OCI-LY7 (cell line): ENCODE results near the gene GSG1L. TPM values are rescaled to one million over a fixed set of nuclear protein-coding genes. Genes with fewer than 3 reads are reported as not detected.

Source experiments
- BruUV-seq: library from RNA; stranded (reverse); fragments of 400-500 nt; replicated peaks from 2 replicates; lab custom pipeline; 2021; lab: Mats Ljungman, UMichigan
- CTCF ChIA-PET: fragments of 300-600 bp; sonication (Branson Sonifier 250); formaldehyde crosslinking; loops from one replicate; lab custom pipeline; 2022; ENCODE audit warnings: antibody characterized with exemption; ENCODE audit not compliant: unreplicated experiment; lab: Charles Lee
- POLR2A ChIA-PET: fragments of 300-600 bp; sonication (Branson Sonifier 250); formaldehyde crosslinking; loops from one replicate; lab custom pipeline; 2022; ENCODE audit warnings: antibody characterized with exemption; lab: Charles Lee
- DNase-seq: peaks from one replicate; pipeline ENCODE4 v3.0.0-alpha.2; 2015; ENCODE audit warnings: low spot score
- H2AFZ ChIP-seq: fragments of 200-600 bp; sonication (generic), shearing (Covaris generic); 2 replicates; pipeline ENCODE4 v1.6.1; 2014; ENCODE audit warnings: mild to moderate bottlenecking, antibody characterized with exemption, low read length, moderate library complexity
- H3K27ac ChIP-seq: fragments of 200-600 bp; sonication (generic); 2 replicates; pipeline ENCODE4 v1.5.1; 2014; ENCODE audit warnings: mixed run types, low read depth, mild to moderate bottlenecking, moderate library complexity, low read length, inconsistent platforms; ENCODE audit not compliant: poor library complexity, severe bottlenecking
- H3K36me3 ChIP-seq: fragments of 200-600 bp; sonication (generic); 2 replicates; pipeline ENCODE4 v1.6.1; 2014; ENCODE audit warnings: mild to moderate bottlenecking, antibody characterized with exemption, low read length, moderate library complexity, mixed read lengths; ENCODE audit not compliant: insufficient read depth
- H3K4me1 ChIP-seq: fragments of 200-600 bp; sonication (generic); 2 replicates; pipeline ENCODE4 v1.5.1; 2014; ENCODE audit warnings: mild to moderate bottlenecking, low read length; ENCODE audit not compliant: insufficient read depth, poor library complexity, severe bottlenecking
- H3K4me2 ChIP-seq: fragments of 200-600 bp; sonication (generic); 2 replicates; pipeline ENCODE4 v1.6.1; 2014; ENCODE audit warnings: mild to moderate bottlenecking, low read length
- H3K4me3 ChIP-seq: fragments of 200-600 bp; sonication (generic); 2 replicates; pipeline ENCODE4 v1.5.1; 2014; ENCODE audit warnings: mild to moderate bottlenecking, low read depth, low read length; ENCODE audit not compliant: poor library complexity, severe bottlenecking
- H3K79me2 ChIP-seq: fragments of 200-600 bp; sonication (generic); 2 replicates; pipeline ENCODE4 v1.6.1; 2016; ENCODE audit warnings: low read depth, mild to moderate bottlenecking, low read length, moderate library complexity, mixed read lengths; ENCODE audit not compliant: insufficient read depth
- H3K9me2 ChIP-seq: fragments of 200-600 bp; sonication (generic); 2 replicates; pipeline ENCODE4 v1.6.1; 2016; ENCODE audit warnings: mild to moderate bottlenecking, low read length, mixed read lengths; ENCODE audit not compliant: insufficient read depth
- H3K9me3 ChIP-seq: fragments of 200-600 bp; sonication (generic); 2 replicates; pipeline ENCODE4 v1.6.1; 2014; ENCODE audit warnings: mild to moderate bottlenecking, mixed run types, low read length, mixed read lengths
- H4K20me1 ChIP-seq: fragments of 200-600 bp; sonication (generic); 2 replicates; pipeline ENCODE4 v1.6.1; 2014; ENCODE audit warnings: mild to moderate bottlenecking, antibody characterized with exemption, low read length, moderate library complexity, mixed read lengths; ENCODE audit not compliant: insufficient read depth
- EZH2phosphoT487 ChIP-seq: fragments of 200-600 bp; sonication (generic); IDR thresholded peaks from 2 replicates; pipeline ENCODE4 v1.6.1; 2018; ENCODE audit warnings: low read depth, borderline replicate concordance, mild to moderate bottlenecking, mixed run types, antibody characterized with exemption, low read length, moderate library complexity, mixed read lengths
- intact Hi-C: fragments of 100-400 bp; cut with micrococcal nuclease; formaldehyde crosslinking; loops from one replicate; pipeline ENCODE4 v1.10.0; 2022; ENCODE audit not compliant: unreplicated experiment
- total RNA-seq, 2 experiments: library from RNA; depleted of rRNA in 1 of 2; stranded (reverse); fragments of >200 nt in 1 of 2; shearing (Covaris generic) in 1 of 2; gene quantifications; 2 replicates each; pipeline ENCODE4 v1.2.3, GENCODE V29; 2014 to 2022
- TF ChIP-seq, protein P1 (sequence below): fragments of 200-600 bp; sonication (generic); conservative IDR thresholded peaks from 2 replicates; pipeline ENCODE4 v1.5.1; 2014; ENCODE audit warnings: mild to moderate bottlenecking, antibody characterized with exemption, low read length, moderate library complexity, mixed read lengths

Gene GSG1L
- total RNA-seq, 2 experiments from 2014 or later = not detected

DNA sequence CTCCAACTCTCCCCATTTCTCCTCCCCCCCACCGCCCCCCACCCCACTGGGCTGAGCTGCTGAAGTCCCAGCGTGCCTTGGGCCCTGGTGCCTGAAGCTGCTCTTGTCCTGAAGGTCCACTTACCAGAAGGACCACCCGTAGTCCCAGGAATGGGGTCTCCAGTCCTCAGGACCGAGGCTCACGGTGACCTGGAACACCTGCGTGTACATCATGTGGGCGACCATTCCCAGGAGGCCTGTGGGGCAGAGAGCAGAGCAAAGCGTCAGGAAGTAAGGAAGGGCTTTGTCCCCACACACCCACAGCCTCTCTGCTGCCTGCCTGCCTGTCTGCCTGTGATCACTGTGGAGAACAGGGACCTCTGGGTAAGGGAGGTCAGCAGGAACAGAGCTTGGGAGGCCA is 218.7 kb downstream of the GSG1L start:
- Histone ChIP-seq H3K27ac (no peak overlapping the region), H3K4me2 (no peak overlapping the region), H3K36me3 (no peaks in the 10 kb centered on the region), H3K4me3 (no peak overlapping the region), H4K20me1 (no peaks in the 10 kb centered on the region), H3K79me2 (no peaks in the 10 kb centered on the region), H3K9me3 (no peaks in the 10 kb centered on the region), H3K9me2 (no peaks in the 10 kb centered on the region), H3K4me1 (no peaks in the 10 kb centered on the region), H2AFZ (no peak overlapping the region)
- no TSS peak for BruUV-seq
- no peak for TF ChIP-seq EZH2phosphoT487
- TF ChIP-seq, protein P1, sequence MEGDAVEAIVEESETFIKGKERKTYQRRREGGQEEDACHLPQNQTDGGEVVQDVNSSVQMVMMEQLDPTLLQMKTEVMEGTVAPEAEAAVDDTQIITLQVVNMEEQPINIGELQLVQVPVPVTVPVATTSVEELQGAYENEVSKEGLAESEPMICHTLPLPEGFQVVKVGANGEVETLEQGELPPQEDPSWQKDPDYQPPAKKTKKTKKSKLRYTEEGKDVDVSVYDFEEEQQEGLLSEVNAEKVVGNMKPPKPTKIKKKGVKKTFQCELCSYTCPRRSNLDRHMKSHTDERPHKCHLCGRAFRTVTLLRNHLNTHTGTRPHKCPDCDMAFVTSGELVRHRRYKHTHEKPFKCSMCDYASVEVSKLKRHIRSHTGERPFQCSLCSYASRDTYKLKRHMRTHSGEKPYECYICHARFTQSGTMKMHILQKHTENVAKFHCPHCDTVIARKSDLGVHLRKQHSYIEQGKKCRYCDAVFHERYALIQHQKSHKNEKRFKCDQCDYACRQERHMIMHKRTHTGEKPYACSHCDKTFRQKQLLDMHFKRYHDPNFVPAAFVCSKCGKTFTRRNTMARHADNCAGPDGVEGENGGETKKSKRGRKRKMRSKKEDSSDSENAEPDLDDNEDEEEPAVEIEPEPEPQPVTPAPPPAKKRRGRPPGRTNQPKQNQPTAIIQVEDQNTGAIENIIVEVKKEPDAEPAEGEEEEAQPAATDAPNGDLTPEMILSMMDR = no peak
- POLR2A ChIA-PET = no interaction called here
- DNase-seq = no peak
- intact Hi-C loops = no loop called here
- CTCF ChIA-PET = no interaction called here

DNA sequence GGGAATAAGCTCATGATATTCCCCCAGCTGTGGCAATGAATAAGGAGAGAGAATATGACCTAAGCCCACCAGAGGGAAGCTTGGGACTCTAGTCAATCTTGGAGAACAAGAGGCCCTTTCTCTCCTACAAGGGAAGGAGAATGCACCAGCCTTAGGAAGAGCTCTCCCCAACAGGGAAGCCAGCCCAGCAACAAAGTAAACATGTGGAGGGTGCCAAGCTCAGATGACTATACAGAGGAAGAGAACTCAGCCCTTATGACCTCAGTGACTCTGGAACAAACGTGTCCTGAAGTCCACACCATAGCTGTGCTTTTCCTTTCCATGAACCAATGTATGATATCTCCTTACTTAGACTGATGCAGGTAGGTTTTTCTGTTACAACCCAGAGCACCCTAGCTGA is 219.7 kb downstream of the GSG1L start:
- Histone ChIP-seq H4K20me1 (no peaks in the 10 kb centered on the region), H3K36me3 (no peaks in the 10 kb centered on the region), H3K4me1 (no peaks in the 10 kb centered on the region), H3K9me3 (no peaks in the 10 kb centered on the region), H3K79me2 (no peaks in the 10 kb centered on the region), H3K4me2 (no peak overlapping the region), H3K9me2 (no peaks in the 10 kb centered on the region), H2AFZ (no peak overlapping the region), H3K4me3 (no peak overlapping the region), H3K27ac (no peak overlapping the region)
- no peak for DNase-seq
- CTCF ChIA-PET = no interaction called here
- BruUV-seq = no TSS peak
- TF ChIP-seq, protein P1 = no peak
- TF ChIP-seq EZH2phosphoT487 = no peak
- intact Hi-C loops = no loop called here
- POLR2A ChIA-PET = no interaction called here

DNA sequence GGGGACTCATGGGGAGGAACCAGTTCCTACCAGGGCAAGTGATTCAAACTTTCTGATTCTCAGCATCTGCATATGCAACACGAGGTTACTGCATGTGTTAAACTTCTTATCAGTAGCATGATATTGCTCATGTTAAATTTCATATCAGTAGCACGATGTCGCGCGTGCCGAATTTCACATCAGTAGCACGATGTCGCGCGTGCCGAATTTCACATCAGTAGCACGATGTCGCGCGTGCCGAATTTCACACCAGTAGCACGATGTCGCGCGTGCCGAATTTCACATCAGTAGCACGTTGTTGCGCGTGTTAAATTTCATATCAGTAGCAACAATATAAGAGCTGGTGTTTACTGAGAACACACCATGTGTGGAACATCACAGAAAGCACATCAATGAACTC is 221.6 kb downstream of the GSG1L start:
- H3K36me3 ChIP-seq = no peaks in the 10 kb centered on the region
- no peak for DNase-seq
- BruUV-seq = no TSS peak
- TF ChIP-seq, protein P1 = no peak
- no peak for TF ChIP-seq EZH2phosphoT487
- no peak overlapping the region for H2AFZ ChIP-seq
- no peak overlapping the region for H3K4me2 ChIP-seq
- POLR2A ChIA-PET = no interaction called here
- no peaks in the 10 kb centered on the region for H3K9me3 ChIP-seq
- H3K9me2 ChIP-seq = no peaks in the 10 kb centered on the region
- intact Hi-C loops = no loop called here
- H4K20me1 ChIP-seq = no peaks in the 10 kb centered on the region
- no peaks in the 10 kb centered on the region for H3K79me2 ChIP-seq
- CTCF ChIA-PET = no interaction called here
- H3K4me3 ChIP-seq = no peak overlapping the region
- H3K27ac ChIP-seq = no peak overlapping the region
- no peaks in the 10 kb centered on the region for H3K4me1 ChIP-seq
